ENCODE measurements around the gene NFU1.
"Not testable (repeated sequence)": the region's sequence is repeated elsewhere in the genome, so short reads cannot be mapped to it uniquely, and the experiment has no call there.

The NFU1 gene

GRCh38 chr2:69386789-69387734, 50.2 kb downstream of the NFU1 start, which contains the start of gene GFPT1:
Gene GFPT1, minus strand, starts transcription at chr2:69387227. Its CDS starts 156 bp downstream, at chr2:69387071.
- DNase-seq: peak; percentile 92

GRCh38 chr2:69386360-69386759, 50.9 kb downstream of the NFU1 start:
- DNase-seq: peak; percentile 18

GRCh38 chr2:69385443-69386151, 51.6 kb downstream of the NFU1 start:
- DNase-seq: no peak

GRCh38 chr2:69384618-69385081, 52.6 kb downstream of the NFU1 start:
- no peak for DNase-seq

- DNase-seq: no peak
These were observed 53.9 kb downstream of the NFU1 start for GRCh38 chr2:69383176-69383812.

- no peak for DNase-seq
These were observed 54.7 kb downstream of the NFU1 start for GRCh38 chr2:69382547-69382946.

GRCh38 chr2:69381337-69381737, 55.9 kb downstream of the NFU1 start:
- peak; percentile 46 for DNase-seq

GRCh38 chr2:69380072-69380917, 56.9 kb downstream of the NFU1 start:
- DNase-seq: no peak

GRCh38 chr2:69376403-69376802, 60.8 kb downstream of the NFU1 start:
- DNase-seq: no peak

GRCh38 chr2:69375494-69376353, 61.5 kb downstream of the NFU1 start:
- peak; percentile 85 for DNase-seq

GRCh38 chr2:69372767-69373166, 64.5 kb downstream of the NFU1 start:
- DNase-seq: no peak

GRCh38 chr2:69369802-69370201, 67.4 kb downstream of the NFU1 start:
- no peak for DNase-seq

GRCh38 chr2:69368588-69368987, 68.6 kb downstream of the NFU1 start:
- DNase-seq: no peak

GRCh38 chr2:69359371-69359770, 77.9 kb downstream of the NFU1 start:
- DNase-seq: no peak

GRCh38 chr2:69358914-69359313, 78.3 kb downstream of the NFU1 start:
- no peak for DNase-seq

GRCh38 chr2:69356471-69356870, 80.8 kb downstream of the NFU1 start:
- no peak for DNase-seq

GRCh38 chr2:69354976-69355375, 82.3 kb downstream of the NFU1 start:
- not testable (repeated sequence) for DNase-seq

- DNase-seq: no peak
These were observed 83.9 kb downstream of the NFU1 start for GRCh38 chr2:69353360-69353759.

GRCh38 chr2:69348781-69349180, 88.5 kb downstream of the NFU1 start:
- DNase-seq: no peak

All from hematopoietic multipotent progenitor cell treated with erythropoietin and hydrocortisone succinate and interleukin-3 and kit ligand, for 6 days (in vitro differentiated cells).